NCI-H774 (cell line): ENCODE results near the gene BBOF1.
"Not testable (repeated sequence)": the region's sequence is repeated elsewhere in the genome, so short reads cannot be mapped to it uniquely, and the experiment has no call there.

ENCODE experiments used
- DNase-seq: peaks from one replicate; lab custom pipeline; 2025; lab: John Stamatoyannopoulos, UW

BBOF1 gene

DNA sequence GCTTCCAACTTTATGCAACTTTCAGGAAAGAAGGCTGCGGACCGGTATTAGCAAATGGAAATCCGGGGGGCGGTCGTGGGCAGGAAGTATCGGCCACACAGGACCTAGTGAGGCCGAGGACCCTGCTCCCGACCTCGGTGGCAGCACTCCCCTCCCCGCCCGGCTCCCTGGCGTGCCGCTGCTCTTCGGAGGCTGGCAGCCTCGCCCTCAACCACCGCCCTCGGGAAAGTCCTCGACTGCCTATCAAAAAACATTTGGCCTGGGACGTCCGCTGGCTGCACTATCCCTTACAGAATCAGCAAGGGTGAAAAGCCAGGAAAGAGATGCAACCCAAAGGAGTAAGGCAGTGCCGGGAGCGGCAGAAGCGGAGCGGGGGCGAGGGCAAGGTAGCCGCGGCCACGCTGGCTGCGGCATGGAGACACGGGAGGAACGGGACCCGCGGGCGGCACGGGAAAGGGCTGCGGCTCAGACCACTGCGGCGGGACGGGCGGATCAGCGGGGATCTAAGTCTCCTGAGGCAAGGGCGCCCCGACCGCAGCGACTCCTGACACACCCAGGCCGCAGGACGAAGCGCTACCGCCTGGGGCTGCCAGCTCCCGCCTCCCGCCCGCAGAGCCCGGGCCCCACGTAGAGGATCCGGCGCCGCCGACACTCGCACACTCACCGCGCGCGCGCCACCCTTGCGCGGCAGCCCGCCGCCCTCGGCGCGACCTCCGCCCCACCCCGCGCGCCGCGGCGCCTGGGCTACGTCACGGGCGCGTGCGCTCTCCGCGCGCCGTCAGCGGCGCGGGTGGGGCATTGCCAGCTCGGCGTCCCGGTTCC is at the start of gene BBOF1, which contains the start of gene ENTPD5:
TSS of gene BBOF1 (plus strand) at position 764 of the 822 bp plus-strand sequence. CDS start 130 bp downstream, outside the sequence.
TSS of gene ENTPD5 (minus strand) at position 703 of the 822 bp plus-strand sequence. CDS start 31,186 bp downstream, outside the sequence.
- DNase-seq: peak; percentile 75

DNA sequence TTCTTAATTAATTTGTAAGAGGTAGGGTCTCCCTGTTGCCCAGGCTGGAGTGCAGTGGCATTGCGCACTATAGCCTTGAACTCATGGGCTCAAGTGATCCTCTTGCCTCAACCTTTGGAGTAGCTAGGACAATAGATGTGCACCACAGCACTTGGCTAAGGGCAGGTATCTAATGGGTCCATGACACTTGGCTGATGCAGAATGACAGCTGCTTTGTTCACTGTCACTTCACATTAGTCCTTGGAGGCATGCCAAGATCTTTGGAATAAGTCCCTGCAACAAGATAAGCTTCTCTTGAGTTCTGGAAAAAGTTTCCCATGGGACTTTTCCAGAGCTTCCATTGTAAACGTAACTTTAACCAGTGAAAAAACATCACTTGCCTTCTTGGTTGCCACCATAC is 45.7 kb upstream of the BBOF1 start:
- DNase-seq: no peak

GRCh38 chr14:73976125-73976524 is 43.0 kb upstream of the BBOF1 start:
- no peak for DNase-seq

DNA sequence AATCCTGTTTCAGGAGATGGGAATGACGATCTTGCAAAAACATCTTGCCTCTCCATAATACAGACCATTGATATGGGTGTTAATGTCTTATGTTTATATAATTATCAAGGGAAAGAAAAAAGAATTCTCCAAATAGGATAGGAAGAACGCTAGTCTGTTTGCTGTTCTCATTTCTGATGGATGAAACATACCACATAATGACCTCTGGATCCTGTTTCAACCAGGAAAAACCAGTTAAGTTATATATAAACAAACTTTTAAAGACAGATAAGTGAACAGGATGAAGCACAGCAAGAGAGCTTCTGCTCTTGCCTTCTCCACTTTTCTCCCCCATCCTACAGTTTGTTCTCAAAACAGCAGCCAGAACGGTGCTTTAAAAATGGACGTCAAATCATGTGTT is 41.3 kb upstream of the BBOF1 start:
- no peak for DNase-seq

- DNase-seq: no peak
Measured at GRCh38 chr14:73988065-73988464, 31.1 kb upstream of the BBOF1 start.

GRCh38 chr14:73988656-73989055 is 30.5 kb upstream of the BBOF1 start:
- not testable (repeated sequence) for DNase-seq

DNA sequence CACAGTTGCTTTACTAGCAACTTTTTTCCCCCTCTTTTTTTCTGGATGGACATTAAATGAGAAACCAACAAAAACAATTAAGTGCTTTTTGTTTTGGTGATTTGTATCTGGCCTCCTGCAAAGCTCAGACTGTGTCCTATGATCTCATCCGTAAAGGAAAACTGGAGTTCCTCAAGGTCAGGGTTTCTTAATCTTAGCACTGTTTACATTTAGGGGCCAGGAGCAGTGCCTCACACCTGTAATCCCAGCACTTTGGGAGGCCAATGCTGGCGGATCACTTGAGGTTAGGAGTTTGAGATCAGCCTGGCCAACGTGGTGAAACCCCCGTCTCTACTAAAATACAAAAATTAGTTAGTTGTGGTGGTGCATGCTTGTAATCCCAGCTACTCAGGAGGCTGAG is 28.1 kb upstream of the BBOF1 start:
- no peak for DNase-seq

GRCh38 chr14:73994926-73995325 is 24.2 kb upstream of the BBOF1 start:
- DNase-seq: not testable (repeated sequence)

DNA sequence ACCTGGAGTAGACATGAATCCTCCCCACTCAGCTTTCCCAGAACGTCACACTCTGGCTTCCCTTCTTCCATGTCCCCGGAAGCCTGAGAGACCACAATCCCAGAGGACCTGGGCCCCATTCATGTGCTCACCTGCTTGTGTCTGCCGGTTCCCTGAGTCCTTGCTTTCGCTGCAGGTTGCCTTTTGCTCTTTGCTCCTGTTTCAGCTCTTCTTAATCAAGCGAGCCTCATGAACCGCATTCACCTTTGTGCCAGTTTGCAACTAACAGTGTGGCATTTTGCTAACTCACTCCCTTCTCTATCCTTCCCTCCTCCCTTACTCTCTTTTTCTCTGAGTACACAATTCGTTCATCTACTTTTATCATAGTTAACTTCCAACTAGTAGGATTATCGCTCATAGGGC is 23.2 kb upstream of the BBOF1 start:
- DNase-seq: no peak

GRCh38 chr14:73996731-73997107 is 22.4 kb upstream of the BBOF1 start:
- DNase-seq: no peak

- no peak for DNase-seq
Measured at GRCh38 chr14:73997108-73997943, 21.8 kb upstream of the BBOF1 start.

GRCh38 chr14:73997944-73998447 is 21.2 kb upstream of the BBOF1 start:
- DNase-seq: no peak

GRCh38 chr14:73998726-73999125 is 20.4 kb upstream of the BBOF1 start:
- no peak for DNase-seq

GRCh38 chr14:74005664-74006063 is 13.5 kb upstream of the BBOF1 start:
- DNase-seq: not testable (repeated sequence)

GRCh38 chr14:74008843-74009499 is 10.2 kb upstream of the BBOF1 start:
- no peak for DNase-seq

DNA sequence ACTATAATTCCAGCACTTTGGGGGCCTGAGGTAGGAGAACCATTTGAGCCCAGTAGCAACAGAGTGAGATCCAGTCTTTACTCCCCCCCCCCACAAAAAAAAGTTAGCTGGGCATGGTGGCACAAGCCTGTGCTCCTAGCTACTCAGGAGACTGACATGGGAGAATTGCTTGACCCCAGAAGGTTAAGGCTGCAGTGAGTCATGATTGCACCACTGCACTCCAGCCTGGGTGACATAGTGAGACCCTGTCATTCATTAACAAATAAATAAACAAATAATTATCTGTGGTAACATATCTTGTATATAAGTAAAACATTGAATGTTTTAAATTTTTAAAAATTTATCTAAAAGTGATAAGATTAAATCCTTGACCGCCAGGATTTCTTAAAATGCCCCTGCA is 4.8 kb upstream of the BBOF1 start:
- no peak for DNase-seq

- no peak for DNase-seq
Measured at GRCh38 chr14:74015176-74015575, 4.0 kb upstream of the BBOF1 start.

DNA sequence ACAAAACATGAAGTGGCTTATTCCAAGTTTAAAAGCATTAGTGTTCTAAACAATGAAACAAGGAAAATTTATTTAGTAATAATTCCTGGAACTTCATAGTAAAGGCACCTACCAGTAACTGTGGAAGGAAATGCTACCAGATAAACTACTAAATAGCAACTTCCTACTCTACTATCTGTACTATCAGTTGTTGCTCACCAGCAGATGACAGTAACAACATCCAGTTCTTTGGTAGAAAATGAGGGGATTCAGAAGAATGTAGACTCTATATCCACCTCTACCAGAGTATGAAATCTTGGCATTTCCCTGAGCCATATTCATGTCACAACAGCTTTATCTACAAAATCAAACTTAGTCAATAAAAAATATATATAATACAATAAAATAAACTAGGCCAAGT is 3.2 kb upstream of the BBOF1 start:
- no peak for DNase-seq

GRCh38 chr14:74018174-74018585 is 969 bp upstream of the BBOF1 start:
- DNase-seq: no peak

GRCh38 chr14:74019408-74020137 is 424 bp downstream of the BBOF1 start:
- no peak for DNase-seq

DNA sequence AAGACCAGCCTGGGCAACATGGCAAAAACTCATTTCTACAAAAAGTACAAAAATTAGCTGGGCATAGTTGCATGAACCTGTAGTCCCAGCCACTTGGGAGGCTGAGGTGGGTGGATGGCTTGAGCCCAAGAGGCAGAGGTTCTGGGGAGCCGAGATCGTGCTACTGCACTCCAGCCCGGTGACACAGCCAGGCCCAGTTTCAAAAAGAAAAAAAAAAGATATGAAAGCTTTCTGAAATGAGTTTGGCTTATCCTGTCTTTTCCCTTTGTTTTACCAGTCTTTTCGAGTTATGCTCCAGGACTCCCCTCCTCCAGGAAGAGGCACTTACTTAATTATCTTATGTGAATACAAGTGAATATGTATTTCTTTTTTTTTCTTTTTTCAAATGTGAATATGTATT is 3.2 kb downstream of the BBOF1 start:
- DNase-seq: no peak

DNA sequence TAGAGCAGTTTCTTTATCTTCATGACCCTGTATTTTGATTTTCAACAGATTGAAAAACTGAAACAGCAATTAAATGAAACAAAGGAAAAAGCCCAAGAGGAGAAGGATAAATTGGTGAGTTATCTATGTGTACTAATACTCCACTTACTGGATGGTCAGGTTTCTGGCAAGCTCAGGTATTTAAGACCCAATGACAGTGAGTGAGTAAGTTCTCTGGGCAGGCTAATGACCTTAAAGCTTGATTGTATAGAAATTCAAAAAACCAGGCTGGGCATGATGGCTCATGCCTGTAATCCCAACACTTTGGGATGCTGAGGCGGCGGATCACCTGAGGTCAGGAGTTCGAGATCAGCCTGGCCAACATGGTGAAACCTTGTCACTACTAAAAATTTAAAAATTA is 10.0 kb downstream of the BBOF1 start:
- DNase-seq: no peak
